IgD-negative memory B cell (primary cell): ENCODE results near the gene RAPGEF4. TPM values are rescaled to one million over a fixed set of nuclear protein-coding genes. Genes with fewer than 3 reads are reported as not detected.

Experiments
- H3K27ac Mint-ChIP-seq, 3 donors: one replicate each; pipeline ENCODE4 v1.8.0; 2020 to 2022; ENCODE audit warnings: mild to moderate bottlenecking in 3 of 3, mixed read lengths in 3 of 3, moderate library complexity in 1 of 3
- H3K27me3 Mint-ChIP-seq: one replicate; pipeline ENCODE4 v1.8.0; 2021; ENCODE audit warnings: mixed read lengths
- H3K36me3 Mint-ChIP-seq: one replicate; pipeline ENCODE4 v1.8.0; 2020; ENCODE audit warnings: mild to moderate bottlenecking, mixed read lengths
- H3K4me1 Mint-ChIP-seq, 3 donors: one replicate each; pipeline ENCODE4 v1.8.0; 2020 to 2022; ENCODE audit warnings: mixed read lengths in 3 of 3, mild to moderate bottlenecking in 1 of 3
- H3K4me3 Mint-ChIP-seq, 4 donors: one replicate each; pipeline ENCODE4 v1.8.0; 2020 to 2022; ENCODE audit warnings: mild to moderate bottlenecking in 4 of 4, mixed read lengths in 4 of 4, moderate library complexity in 3 of 4
- H3K9me3 Mint-ChIP-seq, 3 donors: one replicate each; pipeline ENCODE4 v1.8.0; 2020 to 2021; ENCODE audit warnings: mixed read lengths in 3 of 3, mild to moderate bottlenecking in 1 of 3
- polyA plus RNA-seq: library from polyadenylated mRNA; unstranded; fragments of 300-500 nt; fragmentation: Illumina TruSeq; gene quantifications from one replicate; pipeline ENCODE4 v1.2.3, GENCODE V29; 2021

Gene RAPGEF4
- polyA plus RNA-seq, 1 donor from 2014 or later: not detected

- Mint-ChIP-seq H3K27ac (no peak overlapping the region), H3K4me1 (no peaks in the 10 kb centered on the region), H3K4me3 (no peak overlapping the region), H3K36me3 (peaks cover 3% of the 10 kb centered on the region), H3K27me3 (peaks cover 4% of the 10 kb centered on the region), H3K9me3 (no peaks in the 10 kb centered on the region)
Measured at GRCh38 chr2:172843902-172844715, 108.5 kb downstream of the RAPGEF4 start.

GRCh38 chr2:172845028-172845630 lies 109.5 kb downstream of the RAPGEF4 start:
- Mint-ChIP-seq H3K4me3 (no peak overlapping the region), H3K36me3 (peaks cover 3% of the 10 kb centered on the region), H3K27me3 (peaks cover 4% of the 10 kb centered on the region), H3K4me1 (no peaks in the 10 kb centered on the region), H3K27ac (no peak overlapping the region), H3K9me3 (no peaks in the 10 kb centered on the region)

DNA sequence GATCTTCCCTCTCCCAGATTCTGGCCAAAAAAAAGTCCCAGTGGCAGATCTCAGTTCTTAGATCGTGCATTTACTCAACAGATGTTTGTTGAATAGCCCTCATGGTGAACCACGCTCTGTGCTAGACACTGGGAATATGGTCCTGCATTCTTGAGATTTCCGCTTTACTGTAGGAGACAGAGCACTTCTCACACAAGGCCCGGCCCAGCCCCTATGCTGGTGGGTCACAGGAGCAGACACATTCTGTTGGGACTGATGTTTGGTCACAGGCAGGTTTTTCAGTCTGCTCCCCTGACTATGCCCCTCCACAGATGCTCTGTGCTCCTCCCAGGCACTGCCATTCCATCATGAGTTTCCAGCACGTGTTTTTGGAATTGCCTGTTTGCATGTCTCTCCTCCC lies 110.9 kb downstream of the RAPGEF4 start:
- Mint-ChIP-seq H3K4me3 (no peak overlapping the region), H3K27me3 (peaks cover 4% of the 10 kb centered on the region), H3K9me3 (peaks cover 3 to 6% (median 3%) of the 10 kb centered on the region in 3 donors), H3K36me3 (peaks cover 3% of the 10 kb centered on the region), H3K4me1 (no peaks in the 10 kb centered on the region), H3K27ac (no peak overlapping the region)

DNA sequence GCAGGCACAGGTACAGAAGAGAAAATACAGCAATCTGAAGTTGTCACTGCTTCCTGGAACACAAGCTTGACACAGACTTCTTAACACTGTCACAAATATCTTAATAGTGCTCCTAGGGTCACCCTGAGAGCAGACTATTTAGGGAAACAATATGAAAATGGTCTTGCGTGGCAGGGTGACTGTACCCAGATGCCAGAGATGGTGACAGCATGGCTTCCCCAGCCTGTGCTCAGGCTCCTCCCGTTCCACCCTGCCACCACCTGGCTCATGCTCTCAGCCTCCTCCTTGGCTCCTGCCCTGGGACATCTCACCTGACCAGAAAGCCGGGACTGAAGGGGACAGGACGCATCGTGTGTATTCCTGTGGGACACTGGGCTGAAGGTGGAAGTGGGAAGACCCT lies 111.5 kb downstream of the RAPGEF4 start:
- H3K27me3 Mint-ChIP-seq: peaks cover 4% of the 10 kb centered on the region
- no peak overlapping the region for H3K4me3 Mint-ChIP-seq
- H3K27ac Mint-ChIP-seq: no peak overlapping the region
- H3K9me3 Mint-ChIP-seq: peaks cover 3 to 6% (median 3%) of the 10 kb centered on the region in 3 donors
- H3K4me1 Mint-ChIP-seq: no peaks in the 10 kb centered on the region
- H3K36me3 Mint-ChIP-seq: peaks cover 3% of the 10 kb centered on the region

- peaks cover 3 to 7% (median 3%) of the 10 kb centered on the region in 3 donors for H3K9me3 Mint-ChIP-seq
- no peak overlapping the region for H3K4me3 Mint-ChIP-seq
- peaks cover 3% of the 10 kb centered on the region for H3K36me3 Mint-ChIP-seq
- no peaks in the 10 kb centered on the region for H3K27me3 Mint-ChIP-seq
- no peaks in the 10 kb centered on the region for H3K4me1 Mint-ChIP-seq
- no peak overlapping the region for H3K27ac Mint-ChIP-seq
Measured at GRCh38 chr2:172848519-172848918, 112.9 kb downstream of the RAPGEF4 start.

GRCh38 chr2:172849519-172850217 lies 114.0 kb downstream of the RAPGEF4 start:
- no peak overlapping the region for H3K27ac Mint-ChIP-seq

GRCh38 chr2:172855588-172855987 lies 119.9 kb downstream of the RAPGEF4 start:
- Mint-ChIP-seq H3K4me1 (no peaks in the 10 kb centered on the region), H3K4me3 (peak overlapping the region in 1 of 4 donors; percentile 78), H3K27ac (peak overlapping the region in 1 of 3 donors; percentile 25), H3K27me3 (peaks cover 1% of the 10 kb centered on the region), H3K36me3 (no peaks in the 10 kb centered on the region), H3K9me3 (peaks cover 3 to 9% (median 6%) of the 10 kb centered on the region in 3 donors)

More at GRCh38 chr2:172849519-172850217, 114.0 kb downstream of the RAPGEF4 start:
- H3K36me3 Mint-ChIP-seq: peaks cover 3% of the 10 kb centered on the region
- H3K4me1 Mint-ChIP-seq: no peaks in the 10 kb centered on the region
- H3K9me3 Mint-ChIP-seq: peaks cover 3 to 9% (median 3%) of the 10 kb centered on the region in 3 donors
- H3K27me3 Mint-ChIP-seq: no peaks in the 10 kb centered on the region
- H3K4me3 Mint-ChIP-seq: no peak overlapping the region

DNA sequence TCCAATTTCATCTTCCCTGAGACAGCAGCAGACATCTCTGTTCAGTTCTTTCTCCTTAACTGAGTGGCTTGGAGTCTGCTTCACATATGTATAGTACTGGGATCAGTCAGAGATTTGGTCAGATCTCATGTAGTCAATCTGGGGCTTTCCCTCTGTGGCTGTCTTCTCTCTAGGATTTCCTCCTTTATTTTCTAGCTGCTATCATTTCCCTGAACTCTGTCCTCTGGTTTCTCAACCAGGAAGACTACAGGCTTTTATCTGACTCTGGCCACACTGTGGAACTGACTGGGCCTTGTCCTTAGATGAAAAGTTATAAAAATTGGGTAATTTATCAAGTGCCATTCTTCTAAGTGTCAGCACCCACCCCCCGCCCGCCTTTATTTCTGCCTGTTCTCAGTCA lies 121.0 kb downstream of the RAPGEF4 start:
- Mint-ChIP-seq H3K36me3 (no peaks in the 10 kb centered on the region), H3K27me3 (peaks cover 1% of the 10 kb centered on the region), H3K4me3 (no peak overlapping the region), H3K27ac (no peak overlapping the region), H3K4me1 (no peaks in the 10 kb centered on the region), H3K9me3 (peaks cover 0 to 4% (median 3%) of the 10 kb centered on the region in 3 donors)

DNA sequence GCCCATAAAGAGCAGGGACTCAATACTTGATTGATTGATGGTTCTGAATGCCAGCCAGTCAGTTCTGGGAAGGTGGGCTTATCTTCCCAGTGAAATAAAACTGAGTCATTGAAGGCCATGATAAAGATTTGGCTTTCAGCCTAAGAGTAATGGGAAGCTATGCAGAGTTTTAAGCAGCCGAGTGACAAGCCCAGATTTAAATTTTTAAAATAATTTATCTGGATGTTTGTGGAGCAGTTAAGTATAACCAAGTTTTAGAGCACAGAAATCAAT lies 122.8 kb downstream of the RAPGEF4 start:
- no peak overlapping the region for H3K27ac Mint-ChIP-seq
- H3K4me3 Mint-ChIP-seq: no peak overlapping the region
- H3K4me1 Mint-ChIP-seq: no peaks in the 10 kb centered on the region
- H3K27me3 Mint-ChIP-seq: peaks cover 6% of the 10 kb centered on the region
- H3K36me3 Mint-ChIP-seq: no peaks in the 10 kb centered on the region
- H3K9me3 Mint-ChIP-seq: peaks cover 0 to 4% (median 3%) of the 10 kb centered on the region in 3 donors

- Mint-ChIP-seq H3K9me3 (peaks cover 0 to 4% (median 0%) of the 10 kb centered on the region in 3 donors), H3K36me3 (no peaks in the 10 kb centered on the region), H3K27me3 (peaks cover 8% of the 10 kb centered on the region), H3K27ac (no peak overlapping the region), H3K4me1 (no peaks in the 10 kb centered on the region), H3K4me3 (no peak overlapping the region)
Measured at GRCh38 chr2:172859581-172860335, 124.1 kb downstream of the RAPGEF4 start.

DNA sequence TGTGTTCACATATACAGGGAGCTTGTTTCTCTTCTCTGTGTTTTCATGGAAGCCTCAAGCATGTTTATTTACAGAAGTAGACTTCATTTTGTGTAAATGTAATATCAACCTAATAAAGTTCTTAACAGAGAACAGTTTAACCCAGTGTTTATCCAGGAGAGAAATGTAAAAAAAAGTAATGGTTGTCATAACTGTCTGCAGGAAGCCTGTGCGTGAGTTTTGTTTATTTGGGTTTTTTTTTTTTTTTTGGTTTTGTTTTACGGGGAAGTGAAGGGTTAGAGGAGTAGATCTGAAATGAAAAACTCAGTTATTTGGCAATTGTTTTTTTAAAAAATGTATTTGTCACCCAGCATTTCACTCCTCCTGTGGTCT lies 124.7 kb downstream of the RAPGEF4 start:
- H3K36me3 Mint-ChIP-seq: no peaks in the 10 kb centered on the region
- no peak overlapping the region for H3K4me3 Mint-ChIP-seq
- no peaks in the 10 kb centered on the region for H3K4me1 Mint-ChIP-seq
- peaks cover 0 to 4% (median 0%) of the 10 kb centered on the region in 3 donors for H3K9me3 Mint-ChIP-seq
- H3K27ac Mint-ChIP-seq: no peak overlapping the region
- peaks cover 11% of the 10 kb centered on the region for H3K27me3 Mint-ChIP-seq

DNA sequence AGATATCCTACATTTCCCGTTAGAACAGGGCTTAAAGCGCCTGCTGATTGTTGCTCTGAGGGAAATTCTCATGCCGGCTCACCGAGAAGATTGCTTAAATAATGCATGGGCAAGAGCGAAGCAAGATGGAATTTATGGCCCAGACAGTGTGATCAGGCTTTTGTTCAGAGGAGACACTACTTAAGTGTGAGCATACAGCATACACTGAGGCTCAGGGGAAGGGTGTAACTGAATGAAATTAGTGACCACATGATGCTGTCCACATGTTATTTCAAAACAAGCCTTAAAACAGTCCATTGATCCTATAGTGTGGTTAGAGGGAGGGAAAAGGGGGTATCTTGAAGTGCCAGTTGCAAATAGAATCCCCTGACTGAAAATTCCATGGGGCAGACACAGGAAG lies 125.5 kb downstream of the RAPGEF4 start:
- Mint-ChIP-seq H3K4me1 (no peaks in the 10 kb centered on the region), H3K36me3 (no peaks in the 10 kb centered on the region), H3K4me3 (no peak overlapping the region), H3K9me3 (no peaks in the 10 kb centered on the region), H3K27me3 (peaks cover 11% of the 10 kb centered on the region), H3K27ac (no peak overlapping the region)

DNA sequence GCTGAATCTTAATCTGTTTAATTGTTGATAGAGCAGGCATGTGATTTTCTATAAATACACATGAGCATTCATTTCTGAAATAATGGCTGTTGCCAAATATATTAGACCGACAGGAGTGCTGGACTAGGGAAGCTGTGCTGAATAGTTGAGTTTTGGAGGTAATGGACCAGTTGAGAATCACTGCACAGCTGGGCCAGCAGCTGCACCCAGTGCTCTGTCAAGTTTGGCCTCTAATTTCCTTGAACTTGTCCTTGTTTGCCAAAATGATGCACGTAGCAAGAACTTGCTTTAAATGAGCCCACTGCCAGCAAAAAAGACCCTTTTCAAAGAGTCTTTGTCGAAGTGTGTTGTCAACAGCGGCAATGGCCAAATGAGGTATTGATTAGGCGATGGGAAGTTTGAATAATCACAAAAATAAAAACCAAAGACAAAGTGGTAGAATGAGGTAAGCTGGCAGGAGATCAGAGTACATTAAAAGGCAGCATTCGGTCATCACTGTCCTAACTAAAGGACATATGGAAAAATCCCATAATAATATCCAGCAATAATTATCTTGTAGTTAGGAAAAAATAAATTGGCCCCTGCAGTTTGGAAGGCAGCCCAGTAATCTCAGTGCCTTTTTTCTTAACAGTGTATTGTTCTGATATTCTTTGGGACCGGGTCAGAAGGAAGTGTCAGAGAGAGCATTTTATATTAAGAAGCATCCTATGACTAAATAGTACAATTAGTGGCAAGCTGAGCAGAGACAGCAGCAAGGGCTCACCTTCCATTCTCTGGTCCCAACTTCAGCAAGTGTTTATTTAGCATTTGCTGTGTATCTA lies 126.2 kb downstream of the RAPGEF4 start:
- Mint-ChIP-seq H3K4me1 (no peaks in the 10 kb centered on the region), H3K9me3 (no peaks in the 10 kb centered on the region), H3K27me3 (peaks cover 11% of the 10 kb centered on the region), H3K27ac (no peak overlapping the region), H3K4me3 (no peak overlapping the region), H3K36me3 (no peaks in the 10 kb centered on the region)

DNA sequence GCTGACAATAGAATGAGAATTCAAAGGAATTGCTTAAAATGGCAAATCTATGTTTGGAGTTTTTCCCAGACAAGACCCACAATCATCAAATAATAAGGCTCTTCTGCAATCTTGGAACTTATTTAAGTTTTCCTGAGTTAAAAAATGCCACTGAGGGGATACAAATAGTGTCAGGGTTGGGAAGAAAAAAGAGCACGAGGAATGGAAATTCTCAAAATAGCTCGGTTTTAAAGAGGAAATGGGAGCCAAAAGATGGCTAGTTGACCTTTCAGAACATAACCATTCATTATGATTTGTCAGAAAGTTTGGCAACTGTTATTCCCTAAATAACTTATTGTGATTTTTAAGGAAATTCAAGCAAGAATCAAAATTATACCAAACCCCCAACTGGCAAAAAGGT lies 127.7 kb downstream of the RAPGEF4 start:
- no peak overlapping the region for H3K4me3 Mint-ChIP-seq
- peaks cover 10% of the 10 kb centered on the region for H3K27me3 Mint-ChIP-seq
- H3K9me3 Mint-ChIP-seq: no peaks in the 10 kb centered on the region
- H3K36me3 Mint-ChIP-seq: no peaks in the 10 kb centered on the region
- H3K4me1 Mint-ChIP-seq: no peaks in the 10 kb centered on the region
- H3K27ac Mint-ChIP-seq: no peak overlapping the region
